Measurements from ENCODE around the gene DUSP9. TPM values are rescaled to one million over a fixed set of nuclear protein-coding genes. Genes with fewer than 3 reads are reported as not detected.

Gene DUSP9
- total and polyA plus RNA-seq, 12 donors, result 0.03 to 0.09 TPM; not detected in 10

GRCh38 chrX:153625271-153626024, 21.6 kb upstream of the DUSP9 start:
- peaks cover 0 to 30% (median 0%) of the 10 kb centered on the region in 7 donors for H3K27me3 ChIP-seq
- peak in 1 of 2 donors; percentile 2 for DNase-seq
- no peak overlapping the region for H3K4me3 ChIP-seq
- H3K27ac ChIP-seq, result no peak overlapping the region
- H3K36me3 ChIP-seq, result no peaks in the 10 kb centered on the region
- 84 to 89% methylated on average over 14 to 15 of the region's 21 CpGs for WGBS, 2 donors
- no peak for TF ChIP-seq CTCF (IDR thresholded peaks at IDR 0.05)
- intact Hi-C loops (cut with DNase I), result no loop called here
- ATAC-seq, result peak in 1 of 8 donors; percentile 39
- H3K9me3 ChIP-seq, result no peaks in the 10 kb centered on the region
- no peaks in the 10 kb centered on the region for H3K4me1 ChIP-seq

- Histone ChIP-seq H3K4me3 (no peak overlapping the region), H3K27me3 (peaks cover 0 to 30% (median 0%) of the 10 kb centered on the region in 7 donors), H3K4me1 (no peaks in the 10 kb centered on the region), H3K9me3 (peaks cover 0 to 4% (median 0%) of the 10 kb centered on the region in 11 donors), H3K36me3 (no peaks in the 10 kb centered on the region), H3K27ac (no peak overlapping the region)
- 85 to 90% methylated on average over 7 to 16 of the region's 16 CpGs for WGBS, 2 donors
- DNase-seq (no peak), ATAC-seq (no peak)
- no peak for TF ChIP-seq CTCF (IDR thresholded peaks at IDR 0.05)
- intact Hi-C loops (cut with DNase I), result no loop called here
These were observed 20.9 kb upstream of the DUSP9 start for GRCh38 chrX:153626025-153626633.

GRCh38 chrX:153626863-153627674, 19.9 kb upstream of the DUSP9 start:
- ATAC-seq (no peak), DNase-seq (no peak)
- intact Hi-C loops (cut with DNase I), result no loop called here
- TF ChIP-seq CTCF (IDR thresholded peaks at IDR 0.05), result no peak
- Histone ChIP-seq H3K36me3 (no peaks in the 10 kb centered on the region), H3K4me1 (no peaks in the 10 kb centered on the region), H3K27me3 (peaks cover 0 to 30% (median 0%) of the 10 kb centered on the region in 7 donors), H3K27ac (no peak overlapping the region), H3K4me3 (no peak overlapping the region), H3K9me3 (peaks cover 0 to 11% (median 0%) of the 10 kb centered on the region in 11 donors)
- 66 to 67% methylated on average over 24 to 32 of the region's 35 CpGs for WGBS, 2 donors

GRCh38 chrX:153627675-153628111, 19.3 kb upstream of the DUSP9 start:
- TF ChIP-seq CTCF (IDR thresholded peaks at IDR 0.05), result no peak
- peaks cover 0 to 30% (median 0%) of the 10 kb centered on the region in 7 donors for H3K27me3 ChIP-seq
- DNase-seq, result no peak
- 63 to 69% methylated on average over 15 of the region's 15 CpGs for WGBS, 2 donors
- peaks cover 0 to 13% (median 0%) of the 10 kb centered on the region in 11 donors for H3K9me3 ChIP-seq
- no peaks in the 10 kb centered on the region for H3K36me3 ChIP-seq
- peak in 1 of 8 donors; percentile 29 for ATAC-seq
- intact Hi-C loops (cut with DNase I), result no loop called here
- H3K4me1 ChIP-seq, result no peaks in the 10 kb centered on the region
- H3K4me3 ChIP-seq, result no peak overlapping the region
- H3K27ac ChIP-seq, result no peak overlapping the region

All from heart right ventricle (tissue), 16 donors.